ENCODE measurements around the gene AGER. TPM values are rescaled to one million over a fixed set of nuclear protein-coding genes. Genes with fewer than 3 reads are reported as not detected.
"Not testable (repeated sequence)": the region's sequence is repeated elsewhere in the genome, so short reads cannot be mapped to it uniquely, and the experiment has no call there.

Gene AGER
- 0.60 and 1.1 TPM in 2 replicates for total RNA-seq (2014; rRNA removed; shearing (Covaris generic))

GRCh38 chr6:32184084-32184640 lies at the start of gene AGER:
Gene AGER (minus strand): TSS chr6:32184253. CDS start chr6:32184222, 31 bp downstream.
- DNase-seq (ENCODE audit: low read depth) = no peak

GRCh38 chr6:32226434-32226833 lies 42.4 kb upstream of the AGER start:
- DNase-seq (ENCODE audit: low read depth) = no peak

GRCh38 chr6:32224696-32225095 lies 40.6 kb upstream of the AGER start:
- no peak for DNase-seq (ENCODE audit: low read depth)

- DNase-seq (ENCODE audit: low read depth) = no peak
These were observed 39.5 kb upstream of the AGER start, which contains the start of gene NOTCH4 for GRCh38 chr6:32223258-32224235. Gene NOTCH4 (minus strand): TSS chr6:32224067. CDS start chr6:32223928, 139 bp downstream.

GRCh38 chr6:32222333-32223230 lies 38.5 kb upstream of the AGER start:
- no peak for DNase-seq (ENCODE audit: low read depth)

GRCh38 chr6:32220021-32220420 lies 36.0 kb upstream of the AGER start:
- DNase-seq (ENCODE audit: low read depth) = no peak

- no peak for DNase-seq (ENCODE audit: low read depth)
These were observed 34.1 kb upstream of the AGER start for GRCh38 chr6:32218167-32218566.

- no peak for DNase-seq (ENCODE audit: low read depth)
These were observed 32.9 kb upstream of the AGER start for GRCh38 chr6:32216998-32217397.

GRCh38 chr6:32216285-32216684 lies 32.2 kb upstream of the AGER start:
- no peak for DNase-seq (ENCODE audit: low read depth)

- no peak for DNase-seq (ENCODE audit: low read depth)
These were observed 31.6 kb upstream of the AGER start for GRCh38 chr6:32215617-32216016.

- no peak for DNase-seq (ENCODE audit: low read depth)
These were observed 30.1 kb upstream of the AGER start for GRCh38 chr6:32214126-32214525.

GRCh38 chr6:32213649-32214048 lies 29.6 kb upstream of the AGER start:
- DNase-seq (ENCODE audit: low read depth) = no peak

GRCh38 chr6:32212076-32212760 lies 28.2 kb upstream of the AGER start:
- no peak for DNase-seq (ENCODE audit: low read depth)

GRCh38 chr6:32211432-32211831 lies 27.4 kb upstream of the AGER start:
- DNase-seq (ENCODE audit: low read depth) = not testable (repeated sequence)

GRCh38 chr6:32210191-32210601 lies 26.1 kb upstream of the AGER start:
- no peak for DNase-seq (ENCODE audit: low read depth)

GRCh38 chr6:32208996-32209395 lies 24.9 kb upstream of the AGER start:
- DNase-seq (ENCODE audit: low read depth) = no peak

- DNase-seq (ENCODE audit: low read depth) = no peak
These were observed 20.2 kb upstream of the AGER start for GRCh38 chr6:32204268-32204715.

GRCh38 chr6:32203426-32204267 lies 19.6 kb upstream of the AGER start:
- DNase-seq (ENCODE audit: low read depth) = no peak

GRCh38 chr6:32202186-32202585 lies 18.1 kb upstream of the AGER start:
- DNase-seq (ENCODE audit: low read depth) = no peak

All from Daoy (cell line).